Activated CD4-positive, alpha-beta T cell treated with anti-CD3 and anti-CD28 coated beads, Interleukin-2, amount 50 U/mL, for 1 hour (primary cell): ENCODE measurements around the gene IFI6.

Experiments used
- DNase-seq: peaks from one replicate; pipeline ENCODE4 v3.0.0-alpha.2; 2020

Gene IFI6

GRCh38 chr1:27669876-27670275 lies 2.1 kb downstream of the IFI6 start:
- DNase-seq: no peak

DNA sequence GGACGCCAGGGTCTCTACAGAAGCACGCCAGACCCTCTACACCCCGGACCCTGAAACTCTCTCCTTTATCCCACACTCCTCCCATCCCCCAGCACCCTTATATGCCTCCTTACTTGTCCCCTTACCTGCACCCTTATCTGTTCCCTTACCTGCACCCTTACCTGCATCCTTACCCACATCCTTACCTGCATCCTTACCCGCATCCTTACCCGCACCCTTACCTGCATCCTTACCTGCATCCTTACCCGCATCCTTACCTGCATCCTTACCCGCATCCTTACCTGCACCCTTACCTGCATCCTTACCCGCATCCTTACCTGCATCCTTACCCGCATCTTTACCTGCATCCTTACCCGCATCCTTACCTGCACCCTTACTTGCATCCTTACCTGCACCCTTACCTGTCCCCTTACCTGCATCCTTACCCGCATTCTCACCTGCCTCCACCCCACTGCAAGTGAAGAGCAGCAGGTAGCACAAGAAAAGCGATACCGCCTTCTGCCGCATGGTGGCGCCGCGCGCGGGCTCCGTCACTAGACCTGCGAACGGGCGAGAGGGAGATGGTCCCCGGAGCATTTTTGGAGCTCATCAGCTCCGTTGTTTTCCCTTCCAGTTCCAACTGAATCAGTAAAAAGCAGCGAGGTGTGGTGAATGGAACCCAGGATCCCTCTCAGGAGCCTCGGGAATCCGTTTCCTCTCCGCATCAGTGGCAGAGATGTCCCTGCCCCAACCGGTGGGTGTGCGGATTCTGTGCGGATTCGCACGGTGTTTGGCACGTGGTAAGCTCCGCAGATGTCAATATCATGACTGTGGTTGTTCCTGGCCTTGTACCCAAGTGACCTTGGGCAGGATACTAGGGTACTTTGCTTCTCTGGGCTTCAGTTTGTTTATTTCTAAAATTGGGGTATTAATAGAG lies 2.9 kb downstream of the IFI6 start:
- peak; percentile 90 for DNase-seq

DNA sequence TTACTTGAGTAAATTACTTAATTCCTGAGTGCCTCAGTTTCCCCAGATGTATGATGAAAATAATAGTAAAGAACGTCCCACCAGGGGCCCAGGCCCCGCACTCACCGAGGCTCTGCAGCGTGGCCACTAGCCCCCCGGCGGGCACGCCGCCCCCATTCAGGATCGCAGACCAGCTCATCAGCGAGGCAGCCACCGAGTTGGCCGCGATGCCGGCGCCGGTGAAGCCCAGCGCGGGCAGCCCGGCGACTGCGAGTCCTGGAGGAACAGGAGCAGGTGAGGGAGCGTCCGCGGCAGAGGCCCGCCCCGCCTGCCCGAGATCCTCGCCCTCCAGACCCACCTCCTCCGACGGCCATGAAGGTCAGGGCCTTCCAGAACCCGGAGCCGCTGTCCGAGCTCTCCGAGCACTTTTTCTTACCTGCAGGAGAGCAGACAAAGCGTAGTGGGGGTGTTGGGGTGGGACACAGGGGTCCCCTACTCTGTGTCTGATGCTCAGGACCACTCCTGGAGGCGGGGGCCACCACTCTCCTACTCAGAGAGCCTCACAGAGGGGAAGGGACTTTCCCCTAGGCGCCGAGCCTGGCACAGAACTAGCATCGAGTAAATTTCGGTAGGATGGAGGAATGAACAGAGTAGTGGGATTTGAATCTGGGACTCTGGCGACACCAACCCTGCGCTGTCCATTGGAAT lies 3.7 kb downstream of the IFI6 start:
- no peak for DNase-seq

DNA sequence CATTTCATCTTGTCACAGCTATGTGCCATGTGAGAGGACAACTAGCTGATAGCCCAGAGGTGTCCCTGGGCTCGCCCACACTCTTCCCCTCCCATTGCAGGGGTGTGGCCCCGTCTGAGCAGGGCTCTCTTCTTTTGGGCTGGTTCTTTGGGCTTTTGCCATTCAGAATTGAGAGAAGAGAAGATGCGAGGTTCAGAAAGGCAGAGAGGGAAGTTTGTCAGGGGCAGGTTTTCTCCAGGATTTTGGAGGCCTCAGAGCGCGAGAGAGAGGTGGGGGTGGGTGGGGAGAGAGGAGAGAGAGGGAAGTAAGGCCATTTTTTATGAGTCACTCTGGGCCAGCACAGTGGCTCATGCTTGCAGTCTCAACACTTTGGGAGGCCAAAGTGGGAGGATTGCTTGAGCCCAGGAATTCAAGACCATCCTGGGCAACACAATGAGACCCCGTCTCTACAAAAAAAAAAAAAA lies 5.2 kb downstream of the IFI6 start:
- DNase-seq: no peak

GRCh38 chr1:27666294-27666693 lies 5.7 kb downstream of the IFI6 start:
- DNase-seq: no peak

DNA sequence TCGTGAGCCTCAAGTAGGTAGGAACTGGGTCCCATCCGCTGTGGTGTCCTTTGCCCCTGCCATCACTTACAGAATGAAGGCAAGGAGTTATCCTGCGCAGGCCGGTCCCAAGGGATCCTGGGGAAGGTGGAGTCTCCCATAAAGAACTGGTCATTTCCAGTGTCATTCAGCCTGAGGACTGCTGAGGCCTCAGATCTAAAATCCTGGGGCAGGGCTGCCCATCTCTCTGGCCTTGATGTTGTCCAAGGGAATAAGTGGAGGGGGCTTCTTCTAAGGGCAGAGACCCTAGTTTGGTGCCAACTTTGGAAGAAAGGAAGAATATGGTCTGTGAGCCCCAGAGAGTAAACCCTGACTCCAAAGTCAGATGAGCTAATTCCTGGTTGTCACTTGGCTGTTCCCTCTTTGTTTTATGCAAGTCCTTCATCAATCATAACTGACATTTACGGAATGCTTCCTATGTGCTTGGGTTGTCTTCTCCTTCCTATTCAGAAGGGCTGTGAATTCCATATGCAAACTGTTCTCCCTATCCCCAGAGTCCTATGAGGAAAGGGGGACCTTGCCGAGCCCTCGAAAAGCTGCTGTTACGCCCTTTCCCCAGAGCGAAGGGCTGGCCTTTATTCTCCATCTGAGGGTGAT lies 6.9 kb downstream of the IFI6 start:
- DNase-seq: no peak

DNA sequence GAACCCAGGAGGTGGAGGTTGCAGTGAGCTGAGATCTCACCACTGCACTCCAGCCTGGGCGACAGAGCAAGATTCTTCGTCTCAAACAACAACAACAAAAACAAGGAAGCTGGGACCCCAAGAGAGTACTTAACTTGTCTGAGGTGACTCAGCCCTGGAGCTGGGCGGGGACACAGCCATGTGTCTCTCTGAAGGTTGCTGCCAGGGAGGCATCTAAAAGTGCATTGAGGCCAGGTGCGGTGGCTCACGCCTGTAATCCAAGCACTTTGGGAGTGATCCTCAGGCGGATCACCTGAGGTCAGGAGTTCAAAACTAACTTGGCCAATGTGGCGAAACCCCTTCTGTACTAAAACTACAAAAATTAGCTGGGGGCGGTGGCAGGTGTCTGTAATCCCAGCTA lies 7.7 kb downstream of the IFI6 start:
- DNase-seq: no peak

DNA sequence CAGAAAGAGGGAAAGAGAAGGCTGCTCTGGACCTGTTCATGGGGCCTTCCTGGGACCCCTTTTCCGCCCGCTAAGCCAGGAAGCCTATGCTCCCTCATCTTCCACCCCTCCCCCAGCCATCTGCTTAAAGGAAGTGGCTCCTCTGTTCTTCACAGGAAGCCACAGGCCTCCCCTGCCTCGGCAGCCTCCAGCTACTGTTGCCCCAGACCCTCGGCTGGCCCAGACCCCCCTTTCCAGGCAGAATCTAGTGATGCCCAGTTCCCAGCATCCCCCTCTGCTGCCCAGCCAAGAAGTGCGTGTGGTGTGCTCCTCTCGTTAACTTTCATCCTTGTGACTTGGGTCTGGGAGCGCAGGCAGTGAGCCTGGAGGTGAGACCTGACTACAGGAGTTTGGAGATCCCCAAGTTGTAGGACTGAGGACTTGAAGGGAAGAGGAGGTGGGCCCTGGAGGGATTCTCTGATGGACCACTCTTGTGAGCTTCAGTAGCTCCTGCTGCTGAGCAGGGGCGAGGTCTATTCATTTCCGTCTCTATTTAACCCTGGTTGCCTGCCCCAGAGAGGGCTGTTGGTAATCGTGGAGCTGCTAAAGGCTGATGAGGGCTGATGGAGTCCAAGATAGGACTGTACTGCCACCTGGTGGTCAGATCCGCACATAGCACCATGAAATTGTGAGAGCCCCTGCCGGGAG lies 9.1 kb downstream of the IFI6 start:
- DNase-seq: peak; percentile 90

DNA sequence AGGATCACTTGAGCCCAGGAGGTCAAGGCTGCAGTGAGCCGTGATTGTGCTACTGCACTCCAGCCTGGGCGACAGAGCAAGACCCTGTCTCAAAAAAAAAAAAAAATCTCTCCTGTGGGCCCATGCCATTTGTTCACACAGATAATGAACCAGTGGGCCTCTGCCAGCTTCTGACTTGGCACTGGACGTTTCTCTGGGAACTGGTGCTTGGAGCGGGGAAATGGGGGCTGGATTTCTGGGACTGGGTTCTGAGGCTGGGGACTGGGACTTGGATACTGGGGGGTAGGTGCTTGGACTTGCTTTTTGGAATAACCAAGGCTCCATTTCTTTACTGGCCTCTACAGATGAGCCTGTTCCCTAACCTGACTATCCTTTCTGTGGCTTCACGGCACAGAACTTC lies 9.7 kb downstream of the IFI6 start:
- no peak for DNase-seq

GRCh38 chr1:27661412-27662075 lies 10.4 kb downstream of the IFI6 start:
- DNase-seq: no peak

DNA sequence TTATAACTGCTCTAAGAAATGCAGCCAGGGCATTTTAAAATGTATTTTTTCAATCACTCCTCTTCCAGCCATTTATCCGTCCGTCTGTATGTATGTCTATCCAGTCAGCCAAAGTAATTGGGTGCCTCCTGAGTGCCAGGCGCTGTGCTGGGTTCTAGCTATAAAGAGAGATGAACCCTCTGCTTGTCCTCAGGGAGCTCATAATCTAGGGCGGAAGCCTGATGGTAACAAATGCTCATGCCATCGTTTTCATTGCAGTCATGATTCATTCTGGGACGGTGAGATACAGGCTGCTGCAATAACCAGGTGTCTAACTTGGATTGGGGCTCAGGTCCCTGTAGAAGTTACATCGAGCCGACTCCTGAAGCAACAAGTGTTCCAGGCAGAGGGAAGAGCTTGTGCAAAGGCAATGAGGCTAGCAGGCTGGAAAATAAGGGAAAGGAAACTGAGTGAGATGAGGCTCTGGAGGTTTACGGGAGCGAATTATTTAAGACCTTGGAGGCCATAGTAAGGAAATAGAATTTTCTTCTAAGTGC lies 11.6 kb downstream of the IFI6 start:
- DNase-seq: no peak

GRCh38 chr1:27659497-27660299 lies 12.3 kb downstream of the IFI6 start:
- peak; percentile 79 for DNase-seq

GRCh38 chr1:27658951-27659496 lies 13.0 kb downstream of the IFI6 start:
- DNase-seq: peak; percentile 30

GRCh38 chr1:27656157-27656893 lies 15.7 kb downstream of the IFI6 start:
- DNase-seq: no peak

GRCh38 chr1:27655151-27655937 lies 16.6 kb downstream of the IFI6 start:
- DNase-seq: no peak

DNA sequence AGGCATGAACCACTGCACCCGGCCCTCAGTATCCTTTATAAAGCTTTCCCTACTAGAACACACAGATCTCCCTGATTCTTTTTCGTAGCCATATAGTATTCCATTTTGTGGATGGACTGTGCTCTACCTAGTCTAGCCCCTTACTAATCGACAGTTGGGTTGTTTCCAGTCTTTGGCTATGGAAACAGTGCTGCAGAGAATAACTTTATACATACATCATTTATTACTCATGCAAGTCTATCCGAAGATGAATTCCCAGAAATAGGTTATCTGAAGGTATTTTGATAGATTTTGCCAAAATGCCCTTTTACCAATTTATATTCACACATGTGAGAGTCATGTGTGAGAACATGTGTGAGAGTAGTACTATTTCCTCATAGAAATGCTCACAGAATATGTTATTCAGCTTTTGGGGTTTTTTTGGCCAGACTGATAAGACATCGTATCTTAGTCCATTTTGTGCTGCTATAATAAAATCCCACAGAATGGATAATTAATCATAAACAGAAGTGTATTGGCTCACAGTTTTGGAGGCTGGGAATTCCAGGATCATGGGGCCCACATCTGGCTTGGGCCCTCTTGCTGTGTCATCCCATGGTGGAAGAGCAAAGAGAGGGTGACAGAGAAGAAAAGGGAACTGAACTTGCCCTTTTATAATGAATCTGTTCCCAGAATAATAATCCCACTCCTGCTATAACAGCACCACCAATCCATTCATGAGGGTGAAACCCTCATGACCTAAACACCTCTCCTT lies 19.7 kb downstream of the IFI6 start:
- no peak for DNase-seq

DNA sequence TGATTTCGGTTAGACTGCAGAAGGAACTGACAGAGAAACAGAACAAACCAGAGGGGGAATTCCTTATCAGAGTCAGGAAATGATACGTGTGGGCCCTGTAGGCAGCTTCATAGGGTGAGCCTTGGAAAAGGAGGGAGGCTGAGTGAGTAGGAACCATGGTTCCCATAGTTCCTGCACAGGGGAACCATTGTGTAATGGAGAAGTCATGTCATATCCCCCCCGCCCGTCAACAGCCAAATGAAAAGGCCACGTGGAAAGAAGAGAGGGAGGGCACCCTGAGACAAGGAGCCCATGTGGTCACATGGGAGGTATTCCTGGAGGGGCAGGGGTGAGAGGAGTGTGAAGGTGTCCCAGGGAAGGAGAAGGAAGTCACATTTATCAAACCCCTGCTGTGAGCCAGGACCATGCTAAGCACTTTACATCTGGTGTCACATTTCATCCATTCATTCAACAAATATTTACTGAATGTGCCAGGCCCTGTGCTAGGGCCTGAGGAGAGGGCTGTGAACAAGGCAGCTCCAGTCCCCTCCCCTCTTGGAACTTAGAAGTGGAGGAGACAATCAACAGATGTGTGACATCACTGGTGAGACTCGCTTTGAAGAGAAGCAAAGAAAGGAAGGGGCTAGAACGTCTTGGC lies 21.3 kb downstream of the IFI6 start:
- DNase-seq: no peak

DNA sequence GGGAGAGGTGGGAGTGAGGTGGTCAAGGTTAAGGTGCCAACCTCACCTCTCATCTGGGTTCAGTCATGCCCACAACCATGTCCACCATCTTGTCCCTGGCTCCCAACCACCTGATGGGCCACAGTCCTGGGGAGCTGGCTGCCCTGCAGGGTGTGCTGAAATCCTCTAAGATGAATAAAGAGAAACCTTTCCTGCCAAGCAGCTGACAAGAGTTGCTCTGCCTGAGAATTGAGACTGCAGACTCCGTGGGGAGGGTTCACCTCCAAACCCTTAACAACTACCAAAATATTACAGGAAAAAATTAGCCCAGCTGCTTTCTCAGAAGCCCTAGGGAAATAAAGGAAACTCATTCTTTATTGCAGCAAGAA lies 21.8 kb downstream of the IFI6 start:
- no peak for DNase-seq
